Islet precursor cell (in vitro differentiated cells): ENCODE measurements around the gene GAS7.

Experiments used
- DNase-seq: peaks from one replicate; pipeline ENCODE4 v3.0.0-alpha.2; 2018

The GAS7 gene

GRCh38 chr17:9875441-9875840, 323.0 kb downstream of the GAS7 start:
- peak; percentile 67 for DNase-seq

GRCh38 chr17:9874722-9875121, 323.7 kb downstream of the GAS7 start:
- no peak for DNase-seq

GRCh38 chr17:9872852-9873251, 325.6 kb downstream of the GAS7 start:
- DNase-seq = peak; percentile 39

- no peak for DNase-seq
Measured at GRCh38 chr17:9868552-9868951, 329.9 kb downstream of the GAS7 start.

GRCh38 chr17:9865586-9865985, 332.8 kb downstream of the GAS7 start:
- DNase-seq = no peak

- no peak for DNase-seq
Measured at GRCh38 chr17:9862949-9863348, 335.5 kb downstream of the GAS7 start.

GRCh38 chr17:9862220-9862619, 336.2 kb downstream of the GAS7 start:
- peak; percentile 37 for DNase-seq

- DNase-seq = peak; percentile 21
Measured at GRCh38 chr17:9860851-9861250, 337.6 kb downstream of the GAS7 start.
